Measurements from ENCODE around the gene MECP2.
A peak's percentile ranks its signal among the peaks of the same experiment; 100 is the strongest.

Gene MECP2

GRCh38 chrX:154115750-154116149 lies 18.2 kb upstream of the MECP2 start:
- DNase-seq (ENCODE audit: low spot score), result no peak

- DNase-seq (ENCODE audit: low spot score), result no peak
These were observed 17.6 kb upstream of the MECP2 start for GRCh38 chrX:154115071-154115470.

GRCh38 chrX:154114652-154115051 lies 17.1 kb upstream of the MECP2 start:
- DNase-seq (ENCODE audit: low spot score), result no peak

GRCh38 chrX:154113729-154114128 lies 16.2 kb upstream of the MECP2 start:
- no peak for DNase-seq (ENCODE audit: low spot score)

- no peak for DNase-seq (ENCODE audit: low spot score)
These were observed 1.0 kb upstream of the MECP2 start for GRCh38 chrX:154098551-154098950.

GRCh38 chrX:154097003-154097588 lies 421 bp downstream of the MECP2 start:
- DNase-seq (ENCODE audit: low spot score), result peak; percentile 73

GRCh38 chrX:154096140-154097002 lies 1.1 kb downstream of the MECP2 start:
- DNase-seq (ENCODE audit: low spot score), result no peak

- no peak for DNase-seq (ENCODE audit: low spot score)
These were observed 2.7 kb downstream of the MECP2 start for GRCh38 chrX:154094833-154095232.

- no peak for DNase-seq (ENCODE audit: low spot score)
These were observed 3.6 kb downstream of the MECP2 start for GRCh38 chrX:154093965-154094364.

GRCh38 chrX:154092371-154092770 lies 5.1 kb downstream of the MECP2 start:
- DNase-seq (ENCODE audit: low spot score), result no peak

- DNase-seq (ENCODE audit: low spot score), result no peak
These were observed 5.8 kb downstream of the MECP2 start for GRCh38 chrX:154091678-154092077.

GRCh38 chrX:154090731-154091130 lies 6.8 kb downstream of the MECP2 start:
- no peak for DNase-seq (ENCODE audit: low spot score)

- no peak for DNase-seq (ENCODE audit: low spot score)
These were observed 12.8 kb downstream of the MECP2 start for GRCh38 chrX:154084449-154085300.

- no peak for DNase-seq (ENCODE audit: low spot score)
These were observed 14.4 kb downstream of the MECP2 start for GRCh38 chrX:154083126-154083517.

- no peak for DNase-seq (ENCODE audit: low spot score)
These were observed 15.0 kb downstream of the MECP2 start for GRCh38 chrX:154082396-154083125.

GRCh38 chrX:154077101-154077500 lies 20.4 kb downstream of the MECP2 start:
- DNase-seq (ENCODE audit: low spot score), result no peak

GRCh38 chrX:154074199-154074598 lies 23.3 kb downstream of the MECP2 start:
- no peak for DNase-seq (ENCODE audit: low spot score)

- DNase-seq (ENCODE audit: low spot score), result no peak
These were observed 25.3 kb downstream of the MECP2 start for GRCh38 chrX:154072192-154072591.

- DNase-seq (ENCODE audit: low spot score), result no peak
These were observed 29.0 kb downstream of the MECP2 start for GRCh38 chrX:154068560-154068959.

- no peak for DNase-seq (ENCODE audit: low spot score)
These were observed 32.7 kb downstream of the MECP2 start for GRCh38 chrX:154064637-154065435.

GRCh38 chrX:154063234-154063633 lies 34.3 kb downstream of the MECP2 start:
- no peak for DNase-seq (ENCODE audit: low spot score)

Measured in HuH-7 (cell line).